Endothelial cell of umbilical vein (primary cell): ENCODE results near the gene CBL. TPM values are rescaled to one million over a fixed set of nuclear protein-coding genes. Genes with fewer than 3 reads are reported as not detected.

Experiments
- BruUV-seq: library from RNA; stranded (reverse); fragments of 400-500 nt; replicated peaks from 2 replicates; lab custom pipeline; 2021; lab: Mats Ljungman, UMichigan
- CTCF ChIA-PET: fragments of 300-600, 350-600 bp; sonication (Branson Sonifier 250); formaldehyde crosslinking; loops from one replicate; lab custom pipeline; 2021; ENCODE audit warnings: antibody characterized with exemption, inconsistent platforms; lab: Charles Lee
- POLR2A ChIA-PET: fragments of 300-600, 350-600 bp; sonication (Branson Sonifier 250); formaldehyde crosslinking; loops from one replicate; lab custom pipeline; 2021; ENCODE audit warnings: antibody characterized with exemption, inconsistent platforms; lab: Charles Lee
- DNase-seq: peaks from one replicate; pipeline ENCODE4 v3.0.0-alpha.2; 2011; ENCODE audit warnings: low read depth, low spot score
- FAIRE-seq: peaks from 2 replicates; lab custom pipeline; 2011; peaks lifted over from hg19 to GRCh38; lab: Jason Lieb, UNC
- H2AFZ ChIP-seq: 2 replicates; pipeline ENCODE4 v1.6.0; 2012; ENCODE audit warnings: low read depth, low read length, control low read depth, inconsistent platforms
- H3K27ac ChIP-seq: 2 replicates; pipeline ENCODE4 v1.5.1; 2011; ENCODE audit warnings: low read depth, mild to moderate bottlenecking, control low read depth, low read length, moderate library complexity; ENCODE audit not compliant: insufficient read depth
- H3K27me3 ChIP-seq, 2 experiments: 2 replicates each; pipeline versions ENCODE4 v1.6.0 to v1.6.1; 2011; ENCODE audit warnings: low read length in 2 of 2, mixed read lengths in 1 of 2; ENCODE audit not compliant: control insufficient read depth in 2 of 2, insufficient read depth in 2 of 2
- H3K36me3 ChIP-seq, 2 experiments: 2 replicates in 1 of 2; 3 replicates in 1 of 2; pipeline ENCODE4 v1.5.1; 2011; ENCODE audit warnings: low read length in 2 of 2, mild to moderate bottlenecking in 1 of 2, moderate library complexity in 1 of 2; ENCODE audit not compliant: control insufficient read depth in 2 of 2, insufficient read depth in 2 of 2; ENCODE audit errors: extremely low read depth in 1 of 2
- H3K4me1 ChIP-seq: 3 replicates; pipeline ENCODE4 v1.5.1; 2011; ENCODE audit warnings: mild to moderate bottlenecking, low read length; ENCODE audit not compliant: control insufficient read depth, insufficient read depth; ENCODE audit errors: extremely low read depth
- H3K4me2 ChIP-seq: 2 replicates; pipeline ENCODE4 v1.6.1; 2011; ENCODE audit warnings: low read length, control low read depth, mixed read lengths; ENCODE audit not compliant: insufficient read depth
- H3K4me3 ChIP-seq, 3 experiments: fragments of 200-600 bp in 1 of 3; sonication (generic), shearing (Covaris generic) in 1 of 3; replicated peaks in 1 of 3; 2 replicates each; pipeline ENCODE4 v1.5.1; 2011 to 2016; ENCODE audit warnings: control low read depth in 3 of 3, low read length in 3 of 3, mild to moderate bottlenecking in 2 of 3, inconsistent platforms in 1 of 3, low read depth in 1 of 3, moderate library complexity in 1 of 3; ENCODE audit not compliant: insufficient read depth in 1 of 3
- H3K79me2 ChIP-seq: 2 replicates; pipeline ENCODE4 v1.6.0; 2012; ENCODE audit warnings: low read length, inconsistent platforms; ENCODE audit not compliant: control insufficient read depth, insufficient read depth
- H3K9ac ChIP-seq: replicated peaks from 2 replicates; pipeline ENCODE3; 2011; ENCODE audit warnings: low read length, control low read depth; ENCODE audit not compliant: insufficient read depth; ENCODE audit errors: extremely low read depth
- H3K9me1 ChIP-seq: replicated peaks from 3 replicates; pipeline ENCODE4 v1.6.0; 2011; ENCODE audit warnings: mild to moderate bottlenecking, low read length; ENCODE audit not compliant: control insufficient read depth, insufficient read depth; ENCODE audit errors: extremely low read depth
- H3K9me3 ChIP-seq: replicated peaks from 2 replicates; pipeline ENCODE4 v1.5.1; 2012; ENCODE audit warnings: low read length, inconsistent platforms; ENCODE audit not compliant: control insufficient read depth, insufficient read depth
- H4K20me1 ChIP-seq: replicated peaks from 2 replicates; pipeline ENCODE3; 2011; ENCODE audit warnings: mild to moderate bottlenecking, low read length; ENCODE audit not compliant: control insufficient read depth, insufficient read depth; ENCODE audit errors: extremely low read depth
- EZH2 ChIP-seq: IDR thresholded peaks from 2 replicates; pipeline ENCODE4 v1.6.1; 2012; ENCODE audit warnings: borderline replicate concordance, low read depth, mild to moderate bottlenecking, moderate library complexity, low read length, inconsistent platforms; ENCODE audit not compliant: severe bottlenecking
- FOS ChIP-seq: IDR thresholded peaks from 2 replicates; pipeline ENCODE4 v1.6.1; 2011; ENCODE audit warnings: mild to moderate bottlenecking, low read length, moderate library complexity, borderline replicate concordance; ENCODE audit not compliant: insufficient read depth
- GATA2 ChIP-seq: IDR thresholded peaks from 2 replicates; pipeline ENCODE4 v1.7.0; 2011; ENCODE audit warnings: low read depth, mild to moderate bottlenecking, moderate library complexity, mixed read lengths, low read length; ENCODE audit not compliant: insufficient read length, insufficient read depth
- JUN ChIP-seq: IDR thresholded peaks from 2 replicates; pipeline ENCODE4 v1.6.1; 2011; ENCODE audit warnings: borderline replicate concordance, low read depth; ENCODE audit not compliant: insufficient read length, insufficient read depth
- MYC ChIP-seq: IDR thresholded peaks from one replicate; pipeline ENCODE4 v1.6.1; 2011; ENCODE audit warnings: mild to moderate bottlenecking, low read depth, low read length
- POLR2A ChIP-seq: IDR thresholded peaks from 2 replicates; pipeline ENCODE4 v1.6.1; 2012; ENCODE audit warnings: low read depth, mild to moderate bottlenecking, control low read depth, low read length
- POLR2AphosphoS5 ChIP-seq: IDR thresholded peaks from 2 replicates; pipeline ENCODE4 v1.6.1; 2012; ENCODE audit warnings: low read depth, mild to moderate bottlenecking, control low read depth, low read length, moderate library complexity; ENCODE audit not compliant: insufficient read depth
- dilution Hi-C: fragments of 300-500 bp; cut with MboI; formaldehyde crosslinking; loops from one replicate; pipeline ENCODE4 v1.15.0; 2019; ENCODE audit warnings: low sequenced_read_pairs; ENCODE audit not compliant: extremely low pct_ligation_motif_present
- intact Hi-C: fragments of 100-400 bp; cut with micrococcal nuclease; formaldehyde crosslinking; loops from one replicate; pipeline ENCODE4 v1.10.0; 2022
- polyA plus RNA-seq, 4 experiments: library from polyadenylated mRNA; depleted of rRNA in 3 of 4; stranded (reverse) in 3 of 4; unstranded in 1 of 4; fragments of >200 nt; gene quantifications; 2 replicates each; pipeline versions ENCODE4 v1.2.1 to v1.2.3, GENCODE V29; 2011 to 2012; ENCODE audit warnings: missing spikeins in 1 of 4
- total RNA-seq: library from RNA; stranded (reverse); gene quantifications from 2 replicates; pipeline ENCODE4 v1.2.3, GENCODE V29; 2021
- TF ChIP-seq, protein P1 (sequence below), 2 donors: IDR thresholded peaks; 1 replicate in 1 of 2; 2 replicates in 1 of 2; pipeline ENCODE4 v1.5.1; 2011; ENCODE audit warnings: low read length in 2 of 2, mild to moderate bottlenecking in 2 of 2, moderate library complexity in 2 of 2, control low read depth in 1 of 2, inconsistent platforms in 1 of 2, low read depth in 1 of 2; ENCODE audit not compliant: insufficient read depth in 1 of 2; ENCODE audit errors: extremely low read depth in 1 of 2
- TF ChIP-seq, protein P2 (sequence below): IDR thresholded peaks from 2 replicates; pipeline ENCODE4 v1.6.1; 2011; ENCODE audit not compliant: insufficient read depth, insufficient read length

CBL gene
- total and polyA plus RNA-seq, 2 donors (not counting 3 experiments of a cell fraction or from before 2014, with no cell fraction given) = 15.5 to 41.5 TPM

DNA sequence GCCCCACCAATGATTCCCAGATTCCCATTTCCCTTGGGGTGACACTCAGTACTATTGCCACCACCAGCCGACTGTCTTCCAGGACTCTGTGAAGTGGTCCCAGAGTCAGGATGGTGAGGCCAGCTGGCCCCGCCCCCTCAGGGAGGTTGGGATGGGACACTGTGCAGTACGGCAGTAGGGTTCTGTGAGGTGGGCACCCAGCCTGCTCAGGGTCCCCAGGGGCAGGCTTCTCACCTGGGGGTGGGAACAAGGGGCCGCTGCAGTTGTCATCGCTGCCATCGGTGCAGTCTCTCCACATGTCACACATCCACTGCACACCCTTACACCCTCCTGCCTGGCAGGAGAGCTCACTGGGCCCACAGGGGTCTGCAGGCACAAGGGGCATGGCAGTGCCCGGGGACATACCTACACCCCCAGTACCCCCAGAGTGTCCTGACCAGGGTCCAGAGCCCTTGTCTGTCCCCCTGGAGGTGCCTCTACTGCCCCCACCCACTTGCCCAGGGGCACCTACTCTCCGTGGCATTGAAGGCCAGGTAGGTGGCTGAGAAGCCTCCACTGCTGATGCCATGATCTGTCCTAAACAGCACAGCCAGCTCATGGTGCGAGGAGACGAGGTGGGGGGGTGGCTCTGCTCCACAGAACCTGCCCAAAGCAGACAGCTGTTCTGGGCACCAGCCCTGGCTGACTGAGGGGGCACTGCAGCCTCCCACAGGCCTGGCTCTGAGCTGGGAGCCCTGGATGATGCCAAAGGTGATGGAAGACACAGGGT lies 136.4 kb downstream of the CBL start:
- H2AFZ ChIP-seq = no peak overlapping the region
- H3K4me3 ChIP-seq = no peak overlapping the region
- ChIA-PET CTCF (interaction anchor here (5.9 to 6.3 kb wide), 3 partner anchors 15 to 30 kb away, joined by 55 to 301 read pairs (median 134); partner anchors contain the start of gene MCAM), POLR2A (no interaction called here)
- peaks cover 0 to 3% of the 10 kb centered on the region in 2 experiments for H3K27me3 ChIP-seq
- H3K4me2 ChIP-seq = no peak overlapping the region
- H3K9me3 ChIP-seq = no peaks in the 10 kb centered on the region
- no peaks in the 10 kb centered on the region for H3K36me3 ChIP-seq
- intact Hi-C loops = no loop called here
- H3K27ac ChIP-seq = no peak overlapping the region
- peaks cover 25% of the 10 kb centered on the region for H3K4me1 ChIP-seq
- no TSS peak for BruUV-seq
- H3K79me2 ChIP-seq = peaks cover 5% of the 10 kb centered on the region
- dilution Hi-C loops = no loop called here
- TF ChIP-seq EZH2 = no peak
- no peak for TF ChIP-seq GATA2
- TF ChIP-seq, protein P1, sequence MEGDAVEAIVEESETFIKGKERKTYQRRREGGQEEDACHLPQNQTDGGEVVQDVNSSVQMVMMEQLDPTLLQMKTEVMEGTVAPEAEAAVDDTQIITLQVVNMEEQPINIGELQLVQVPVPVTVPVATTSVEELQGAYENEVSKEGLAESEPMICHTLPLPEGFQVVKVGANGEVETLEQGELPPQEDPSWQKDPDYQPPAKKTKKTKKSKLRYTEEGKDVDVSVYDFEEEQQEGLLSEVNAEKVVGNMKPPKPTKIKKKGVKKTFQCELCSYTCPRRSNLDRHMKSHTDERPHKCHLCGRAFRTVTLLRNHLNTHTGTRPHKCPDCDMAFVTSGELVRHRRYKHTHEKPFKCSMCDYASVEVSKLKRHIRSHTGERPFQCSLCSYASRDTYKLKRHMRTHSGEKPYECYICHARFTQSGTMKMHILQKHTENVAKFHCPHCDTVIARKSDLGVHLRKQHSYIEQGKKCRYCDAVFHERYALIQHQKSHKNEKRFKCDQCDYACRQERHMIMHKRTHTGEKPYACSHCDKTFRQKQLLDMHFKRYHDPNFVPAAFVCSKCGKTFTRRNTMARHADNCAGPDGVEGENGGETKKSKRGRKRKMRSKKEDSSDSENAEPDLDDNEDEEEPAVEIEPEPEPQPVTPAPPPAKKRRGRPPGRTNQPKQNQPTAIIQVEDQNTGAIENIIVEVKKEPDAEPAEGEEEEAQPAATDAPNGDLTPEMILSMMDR (IDR thresholded peaks at IDR 0.05; ENCODE audit: extremely low read depth in 1 of 2, insufficient read depth in 1 of 2, low read depth in 1 of 2, low read length in 2 of 2) = no peak
- TF ChIP-seq POLR2AphosphoS5 = no peak
- TF ChIP-seq POLR2A = no peak
- no peak for TF ChIP-seq FOS
- TF ChIP-seq, protein P2, sequence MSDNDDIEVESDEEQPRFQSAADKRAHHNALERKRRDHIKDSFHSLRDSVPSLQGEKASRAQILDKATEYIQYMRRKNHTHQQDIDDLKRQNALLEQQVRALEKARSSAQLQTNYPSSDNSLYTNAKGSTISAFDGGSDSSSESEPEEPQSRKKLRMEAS = no peak
- no peak for TF ChIP-seq MYC
- TF ChIP-seq JUN = no peak
- H3K9ac ChIP-seq = no peak overlapping the region
- no peaks in the 10 kb centered on the region for H3K9me1 ChIP-seq
- H4K20me1 ChIP-seq = no peaks in the 10 kb centered on the region
- DNase-seq = no peak
- FAIRE-seq = no peak
